HG03159 (cell line): ENCODE data around the gene ENTPD2.
"Not testable (repeated sequence)": the region's sequence is repeated elsewhere in the genome, so short reads cannot be mapped to it uniquely, and the experiment has no call there.

ENCODE experiments used
- ATAC-seq: cut with Tn5 transposase; IDR thresholded peaks from one replicate; pipeline ENCODE4 v1.9.1; 2021; ENCODE audit warnings: mild to moderate bottlenecking, moderate library complexity; ENCODE audit not compliant: unreplicated experiment

The ENTPD2 gene

GRCh38 chr9:137065336-137065967, 11.6 kb upstream of the ENTPD2 start:
- ATAC-seq = no peak

- ATAC-seq = no peak
These were observed 11.0 kb upstream of the ENTPD2 start for GRCh38 chr9:137064880-137065164.

DNA sequence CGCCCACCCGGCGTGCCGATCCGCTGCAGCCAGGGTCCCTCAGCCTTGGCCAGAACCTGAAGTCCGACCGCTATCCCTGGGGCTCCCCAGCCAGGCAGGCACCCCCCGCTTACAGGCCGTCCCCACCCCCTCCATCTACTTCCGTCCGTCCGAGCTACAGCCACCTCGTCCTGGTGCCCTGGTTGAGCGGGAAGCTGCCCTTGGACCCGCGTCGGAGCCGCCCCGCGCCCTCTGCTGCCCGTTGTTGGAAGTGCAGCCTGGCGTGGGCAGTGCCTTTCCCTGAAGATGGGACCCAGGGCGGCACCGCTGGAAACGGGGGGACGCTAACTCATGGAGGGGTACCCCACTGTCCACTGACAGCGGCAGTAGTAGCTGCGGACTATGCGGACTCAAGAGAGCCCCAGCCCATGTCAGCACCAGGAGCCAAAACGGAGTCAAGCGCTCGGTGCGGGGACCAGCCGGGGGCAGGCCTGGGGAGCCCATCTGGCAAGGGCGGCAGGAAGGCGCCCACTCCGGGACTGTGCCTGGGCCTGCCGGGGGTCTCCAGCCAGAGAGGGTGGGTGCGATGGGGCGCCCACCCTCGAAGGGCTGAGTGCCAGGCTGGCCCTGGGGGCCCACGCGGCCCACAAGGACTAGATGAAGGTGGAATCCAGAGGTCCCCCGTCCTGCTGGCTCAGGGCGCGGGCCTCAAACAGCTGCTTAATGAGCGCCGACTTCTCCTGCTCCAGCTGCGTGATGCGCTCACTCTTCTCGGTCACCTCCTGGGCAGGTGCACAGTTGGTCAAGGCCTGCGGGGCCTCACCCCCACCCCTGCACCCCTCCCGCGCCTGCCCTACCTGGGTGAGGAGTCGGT, 10.4 kb upstream of the ENTPD2 start:
- ATAC-seq = no peak

DNA sequence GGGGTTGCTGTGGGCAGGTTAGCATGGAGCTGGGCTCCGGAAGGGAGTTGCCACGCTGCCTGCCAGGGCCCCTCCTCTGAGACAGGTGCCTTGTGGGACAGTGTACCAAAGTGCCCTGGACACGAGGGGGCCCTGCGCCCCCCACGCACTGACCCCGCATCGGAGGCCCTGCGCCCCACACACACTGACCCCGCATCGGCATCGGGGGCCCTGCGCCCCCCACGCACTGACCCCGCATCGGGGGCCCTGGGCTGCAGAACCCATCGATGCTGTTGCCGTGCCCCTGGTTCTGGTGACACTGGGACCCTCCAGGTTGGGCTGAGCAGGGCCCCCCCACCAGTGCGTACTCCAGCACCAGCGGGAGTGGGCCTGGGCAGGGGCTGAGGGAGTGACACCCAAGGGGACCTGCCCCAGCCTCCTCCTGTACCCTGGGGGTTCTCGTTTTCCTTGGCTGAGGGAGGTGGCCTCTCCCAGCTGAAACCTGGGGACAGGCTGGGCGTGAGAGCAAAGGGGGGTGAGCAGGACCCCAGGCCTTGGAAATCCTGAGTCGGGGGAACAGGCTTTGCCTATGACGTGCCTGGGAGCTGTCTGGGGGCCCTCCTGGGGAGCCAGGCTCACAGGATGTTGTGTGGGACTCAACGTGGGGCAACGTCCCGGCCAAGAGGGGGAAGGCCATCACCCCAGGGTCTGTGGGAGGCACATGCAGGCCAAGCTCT, 9.6 kb upstream of the ENTPD2 start:
- ATAC-seq = no peak

DNA sequence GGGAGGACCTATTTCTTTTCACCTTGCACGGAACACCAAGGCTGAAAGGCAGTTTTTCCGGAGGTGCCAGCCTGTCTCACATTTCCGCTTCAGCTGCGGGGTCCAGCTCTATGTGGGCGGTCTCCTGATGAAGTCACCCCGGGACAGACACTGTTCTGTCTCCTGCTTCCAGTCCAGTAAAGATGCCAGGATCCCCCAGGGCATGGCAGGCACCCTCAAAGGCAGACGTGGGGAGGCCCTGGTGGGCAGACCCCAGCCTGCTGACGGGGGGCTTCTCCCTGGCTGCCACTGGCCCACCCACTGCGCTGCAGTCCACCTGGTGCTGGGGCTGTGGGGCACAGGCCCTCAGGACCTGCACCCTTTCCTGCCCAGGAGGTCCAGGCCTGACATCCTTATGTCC, 8.9 kb upstream of the ENTPD2 start:
- ATAC-seq = not testable (repeated sequence)

DNA sequence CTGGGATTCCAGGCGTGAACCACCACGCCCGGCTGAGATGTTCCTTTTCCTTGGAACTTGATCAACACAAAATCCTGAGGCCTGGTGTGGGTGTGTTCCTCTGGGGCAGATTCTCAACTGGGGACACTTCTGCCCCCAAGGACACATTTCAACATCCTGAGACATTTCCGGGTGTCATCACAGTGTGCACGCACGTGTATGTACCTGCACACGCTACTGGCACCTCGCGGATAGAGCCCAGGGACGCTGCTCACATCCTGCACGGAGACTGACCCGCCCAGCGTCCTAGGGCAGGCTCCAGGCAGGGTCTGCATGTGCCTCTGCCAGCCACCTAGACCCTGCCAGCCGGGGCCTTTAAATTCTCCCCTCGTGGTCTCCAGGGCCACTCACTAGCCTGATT, 8.5 kb upstream of the ENTPD2 start:
- no peak for ATAC-seq

- ATAC-seq = no peak
These were observed 4.8 kb upstream of the ENTPD2 start for GRCh38 chr9:137058521-137059234.

DNA sequence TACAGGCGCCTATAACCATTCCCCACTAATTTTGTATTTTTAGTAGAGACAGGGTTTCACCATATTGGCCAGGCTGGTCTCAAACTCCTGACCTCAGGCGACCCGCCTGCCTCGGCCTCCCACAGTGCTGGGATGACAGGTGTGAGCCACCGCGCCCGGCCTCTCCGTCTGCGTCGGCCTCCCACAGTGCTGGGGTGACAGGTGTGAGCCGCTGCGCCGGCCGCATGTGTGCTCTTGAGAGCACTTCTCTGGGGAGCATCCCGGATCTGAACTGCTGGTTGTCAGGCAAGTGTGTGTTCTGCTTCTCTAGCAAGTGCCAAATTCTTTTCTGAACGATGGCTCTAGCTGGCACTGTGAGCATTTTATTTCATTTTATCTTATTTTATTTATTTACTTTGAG, 3.7 kb upstream of the ENTPD2 start:
- ATAC-seq = no peak

- no peak for ATAC-seq
These were observed 3.0 kb upstream of the ENTPD2 start for GRCh38 chr9:137056739-137057415.

- no peak for ATAC-seq
These were observed 1.8 kb upstream of the ENTPD2 start for GRCh38 chr9:137055385-137056364.

GRCh38 chr9:137054932-137055384, 1.1 kb upstream of the ENTPD2 start:
- no peak for ATAC-seq

GRCh38 chr9:137052998-137053943, 590 bp downstream of the ENTPD2 start:
- no peak for ATAC-seq

DNA sequence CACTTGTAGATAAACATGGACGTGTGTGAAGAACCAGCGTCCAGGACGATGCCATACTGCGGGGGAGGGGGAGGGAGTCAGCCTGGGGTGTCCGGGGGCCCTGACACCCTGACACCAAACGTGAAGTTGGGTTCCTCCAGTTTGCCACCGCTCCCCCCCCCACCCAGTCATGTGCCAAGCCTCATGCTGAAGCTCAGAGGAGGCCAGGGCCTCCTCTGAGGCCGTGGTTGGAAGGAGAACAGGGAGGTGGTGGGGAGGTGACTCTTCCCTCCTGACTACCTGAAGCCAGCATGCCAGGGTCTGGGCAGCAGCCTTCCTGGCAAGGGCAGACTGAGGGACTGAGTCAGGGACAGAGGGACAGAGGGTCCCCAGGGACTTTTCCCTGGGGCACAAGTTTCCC, 1.6 kb downstream of the ENTPD2 start:
- ATAC-seq = no peak

DNA sequence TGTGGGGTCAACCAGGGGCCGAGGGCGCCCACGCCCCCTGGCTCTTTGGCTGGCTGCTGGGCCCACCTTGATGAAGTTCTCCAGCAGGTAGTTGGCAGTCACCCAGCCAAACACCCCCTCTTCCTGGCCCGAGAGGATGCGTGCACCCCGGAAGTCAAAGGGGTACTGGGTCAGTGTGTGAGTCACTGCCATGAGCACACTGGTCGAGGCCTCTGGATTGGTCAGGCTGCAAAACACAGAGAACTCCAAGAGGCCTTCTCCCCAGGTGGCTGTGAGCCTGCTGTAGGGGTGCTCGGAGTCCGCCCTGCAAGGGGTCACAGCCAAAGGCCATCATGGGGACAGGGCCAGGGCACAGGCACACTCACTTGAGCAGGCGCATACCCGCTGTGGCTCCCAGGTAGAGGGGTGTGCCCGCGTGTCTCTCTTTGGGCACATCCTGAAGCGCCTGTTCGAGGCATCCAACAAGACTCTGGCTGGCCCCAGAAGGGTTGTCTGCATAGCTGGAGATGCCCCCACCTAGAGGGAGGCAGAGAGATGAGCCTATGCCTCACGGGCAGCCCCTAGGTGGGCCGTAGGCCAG, 2.6 kb downstream of the ENTPD2 start:
- no peak for ATAC-seq

DNA sequence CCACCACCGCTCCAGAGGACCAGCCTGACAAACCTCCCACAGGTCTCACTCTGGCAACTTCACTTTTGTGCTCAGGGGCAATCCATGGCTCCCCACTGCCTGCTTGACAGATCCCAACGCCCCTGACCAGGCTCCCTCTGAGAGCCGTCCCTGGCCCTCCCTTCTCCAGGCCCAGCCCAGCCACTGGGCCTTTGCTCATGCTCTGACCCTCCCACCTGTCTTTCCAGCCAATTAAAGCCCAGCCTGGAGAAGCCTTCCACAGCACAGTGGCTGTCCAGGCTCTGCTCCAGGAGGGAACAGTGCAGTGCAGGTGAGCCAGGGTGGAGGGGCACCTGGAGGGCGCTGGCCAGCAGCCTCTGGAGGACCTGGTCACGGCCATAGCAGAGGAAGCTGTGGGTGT, 3.3 kb downstream of the ENTPD2 start:
- no peak for ATAC-seq

DNA sequence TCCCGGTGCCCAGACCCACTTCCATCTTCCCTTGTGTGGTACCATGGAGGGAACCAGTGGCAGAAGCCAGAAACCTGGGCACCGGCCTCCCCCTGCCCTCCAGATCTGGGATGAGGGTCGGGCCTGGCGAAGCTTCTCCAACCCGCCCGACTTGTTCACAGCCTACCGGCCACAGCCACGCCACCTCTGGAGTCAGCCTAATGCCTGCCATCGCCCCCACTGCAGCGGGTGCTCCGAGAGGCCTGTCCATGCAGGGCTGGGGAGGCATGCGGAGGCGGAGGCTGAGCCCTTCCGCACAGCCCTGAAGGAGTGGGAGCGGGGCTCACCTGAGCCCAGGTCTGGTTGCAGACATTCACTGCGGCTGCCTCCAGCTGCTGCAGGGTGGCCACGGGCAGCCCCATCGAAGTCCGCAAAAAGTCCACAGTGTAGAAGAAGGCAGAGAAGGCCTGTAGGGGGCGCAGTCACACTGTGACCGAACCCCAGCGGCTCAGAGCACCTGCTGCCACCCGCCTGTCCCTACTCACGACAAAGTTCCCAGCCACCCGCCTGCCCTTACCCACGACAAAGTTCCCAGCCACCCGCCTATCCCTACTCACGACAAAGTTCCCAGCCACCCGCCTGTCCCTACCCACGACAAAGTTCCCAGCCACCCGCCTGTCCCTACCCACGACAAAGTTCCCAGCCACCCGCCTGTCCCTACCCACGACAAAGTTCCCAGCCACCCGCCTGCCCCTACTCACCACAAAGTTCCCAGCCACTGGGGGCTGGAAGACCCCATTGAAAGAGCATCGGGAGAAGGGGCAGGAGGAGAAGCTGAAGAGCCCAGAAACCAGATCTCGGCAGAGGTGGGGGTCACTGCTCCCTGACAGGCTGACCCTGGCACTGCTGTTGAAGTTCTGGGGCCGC, 4.1 kb downstream of the ENTPD2 start:
- no peak for ATAC-seq
